NCI-H510A (cell line): ENCODE results near the gene ABTB2.

Source experiments
- DNase-seq: peaks from one replicate; lab custom pipeline; 2025; lab: John Stamatoyannopoulos, UW

Gene ABTB2

DNA sequence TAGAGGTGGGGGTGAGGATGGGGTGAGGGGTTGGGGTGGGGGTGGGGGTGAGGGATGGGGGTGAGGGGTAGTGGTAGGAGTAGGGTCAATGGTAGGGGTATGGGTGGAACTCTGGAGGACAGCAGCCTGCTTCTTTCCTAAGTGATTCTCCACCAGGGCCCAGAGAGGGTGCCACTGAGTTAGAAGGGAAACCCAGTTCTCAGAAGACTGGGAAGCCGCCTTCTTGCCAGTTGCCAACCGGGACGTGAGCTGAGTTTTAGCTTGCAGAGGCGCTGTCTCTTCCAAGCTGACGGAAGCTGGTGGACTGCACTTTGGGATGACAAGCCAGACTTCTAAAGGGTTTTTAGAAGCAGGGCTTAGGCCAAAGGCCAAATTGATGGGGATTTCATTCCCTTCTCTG is 148.0 kb downstream of the ABTB2 start:
- no peak for DNase-seq

- DNase-seq: no peak
Observed at GRCh38 chr11:34208266-34209135, 149.3 kb downstream of the ABTB2 start.

GRCh38 chr11:34207487-34208180 is 150.2 kb downstream of the ABTB2 start:
- no peak for DNase-seq

DNA sequence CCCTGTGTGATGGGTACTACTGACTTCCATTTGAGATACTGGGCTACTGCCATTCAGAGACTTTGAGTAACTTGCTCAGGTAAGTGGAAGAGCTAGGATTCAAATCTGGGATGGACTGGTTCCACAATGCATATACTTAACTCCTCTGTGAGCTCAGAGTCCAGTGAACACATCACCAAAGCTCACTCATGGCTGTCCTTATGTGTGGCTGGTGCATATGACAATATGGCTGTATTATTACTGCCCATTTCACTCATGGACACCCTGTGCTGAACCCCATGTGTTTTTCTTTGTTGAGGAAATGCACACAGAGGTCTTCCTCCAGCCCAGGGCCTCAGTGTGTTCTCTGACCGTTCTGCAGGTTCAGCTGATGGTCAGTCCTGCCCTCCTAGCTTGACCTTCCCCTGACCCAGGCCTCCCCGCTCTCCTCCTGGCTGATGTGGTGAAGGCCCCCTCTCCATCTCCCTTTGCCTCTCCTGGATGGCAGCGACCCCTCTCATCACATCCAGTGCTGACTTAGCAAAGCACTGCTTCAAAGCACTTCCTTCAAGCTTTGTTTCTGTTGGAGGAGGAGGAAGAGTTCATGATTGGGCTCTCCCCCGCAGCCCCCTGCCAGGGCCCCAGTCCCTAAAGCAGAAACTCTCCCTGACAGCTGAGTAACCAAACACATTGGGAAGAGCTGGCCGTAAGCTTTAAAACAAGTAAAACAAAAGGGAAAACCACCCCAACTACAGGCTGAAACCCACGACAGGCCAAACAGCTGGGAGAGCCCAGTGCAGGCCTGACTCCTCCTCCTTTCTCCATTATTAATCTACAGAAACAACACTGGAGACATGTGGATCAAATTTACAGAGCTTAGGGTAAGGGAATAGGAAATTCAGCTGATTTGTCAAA is 151.2 kb downstream of the ABTB2 start:
- no peak for DNase-seq

GRCh38 chr11:34205326-34206035 is 152.3 kb downstream of the ABTB2 start:
- DNase-seq: no peak

GRCh38 chr11:34204396-34205279 is 153.2 kb downstream of the ABTB2 start:
- DNase-seq: no peak

DNA sequence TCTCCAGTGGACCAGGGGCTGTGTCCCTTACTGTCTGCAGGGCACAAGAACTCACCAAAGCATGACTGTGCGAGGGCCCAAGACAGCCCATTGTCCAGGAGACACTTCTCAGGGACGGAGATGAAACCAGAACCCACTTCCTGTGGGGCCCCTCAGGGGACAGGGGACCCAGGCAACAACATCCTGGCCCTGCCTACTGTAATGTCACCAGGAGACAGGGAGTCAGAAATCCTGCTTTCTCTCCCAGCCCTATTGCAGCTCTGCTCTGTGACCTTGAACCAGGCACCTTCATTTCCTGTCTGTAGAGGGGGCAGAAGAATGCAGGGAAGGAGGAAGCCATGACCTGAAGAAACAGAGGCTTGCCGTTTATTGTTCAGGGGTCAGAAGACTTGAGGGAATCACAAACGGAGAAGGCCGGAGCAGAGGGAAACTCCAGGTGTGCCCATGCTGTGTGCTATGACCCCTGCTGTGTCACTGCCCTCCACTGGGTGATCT is 154.4 kb downstream of the ABTB2 start:
- no peak for DNase-seq

DNA sequence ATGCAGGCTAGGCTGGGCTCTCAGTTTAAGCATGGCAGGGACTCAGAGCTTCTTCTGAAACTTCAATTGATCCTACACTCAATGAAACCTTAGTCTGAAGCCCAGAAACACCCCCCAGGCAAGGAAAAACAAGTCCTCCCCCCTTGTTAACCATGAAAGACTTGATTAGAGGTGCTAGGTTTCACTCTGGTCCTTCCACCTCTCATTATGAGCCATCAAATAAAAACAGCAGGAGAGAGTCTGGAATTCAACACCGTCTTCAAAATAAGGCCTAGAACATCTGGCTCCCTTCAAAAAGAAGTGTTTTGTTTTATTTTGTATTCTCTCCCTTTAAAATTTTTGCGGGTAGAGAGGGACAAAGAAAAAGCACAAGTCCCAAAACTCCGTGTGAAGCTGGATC is 156.7 kb downstream of the ABTB2 start:
- DNase-seq: no peak

DNA sequence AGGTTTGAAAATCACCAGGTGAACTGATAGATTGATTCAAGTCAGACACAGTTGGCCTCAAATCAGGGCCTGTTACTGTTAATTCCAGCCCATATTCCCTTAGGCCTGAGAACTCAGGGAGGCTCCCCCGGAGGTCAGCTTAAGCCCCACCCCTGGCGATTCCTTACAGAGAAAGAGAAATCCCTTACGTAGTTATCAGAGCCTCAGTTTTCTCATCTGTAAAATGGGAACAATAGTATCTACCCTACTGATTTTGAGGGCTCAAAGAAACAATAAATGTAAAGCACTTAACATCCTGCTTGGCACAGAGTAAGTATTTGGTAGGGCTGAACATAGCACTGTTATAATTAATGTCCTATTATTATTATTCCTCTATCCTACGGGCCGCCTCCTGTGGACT is 158.3 kb downstream of the ABTB2 start:
- no peak for DNase-seq

- no peak for DNase-seq
Observed at GRCh38 chr11:34198523-34198922, 159.3 kb downstream of the ABTB2 start.

GRCh38 chr11:34197256-34197655 is 160.6 kb downstream of the ABTB2 start:
- DNase-seq: no peak

- no peak for DNase-seq
Observed at GRCh38 chr11:34194576-34195335, 163.1 kb downstream of the ABTB2 start.

DNA sequence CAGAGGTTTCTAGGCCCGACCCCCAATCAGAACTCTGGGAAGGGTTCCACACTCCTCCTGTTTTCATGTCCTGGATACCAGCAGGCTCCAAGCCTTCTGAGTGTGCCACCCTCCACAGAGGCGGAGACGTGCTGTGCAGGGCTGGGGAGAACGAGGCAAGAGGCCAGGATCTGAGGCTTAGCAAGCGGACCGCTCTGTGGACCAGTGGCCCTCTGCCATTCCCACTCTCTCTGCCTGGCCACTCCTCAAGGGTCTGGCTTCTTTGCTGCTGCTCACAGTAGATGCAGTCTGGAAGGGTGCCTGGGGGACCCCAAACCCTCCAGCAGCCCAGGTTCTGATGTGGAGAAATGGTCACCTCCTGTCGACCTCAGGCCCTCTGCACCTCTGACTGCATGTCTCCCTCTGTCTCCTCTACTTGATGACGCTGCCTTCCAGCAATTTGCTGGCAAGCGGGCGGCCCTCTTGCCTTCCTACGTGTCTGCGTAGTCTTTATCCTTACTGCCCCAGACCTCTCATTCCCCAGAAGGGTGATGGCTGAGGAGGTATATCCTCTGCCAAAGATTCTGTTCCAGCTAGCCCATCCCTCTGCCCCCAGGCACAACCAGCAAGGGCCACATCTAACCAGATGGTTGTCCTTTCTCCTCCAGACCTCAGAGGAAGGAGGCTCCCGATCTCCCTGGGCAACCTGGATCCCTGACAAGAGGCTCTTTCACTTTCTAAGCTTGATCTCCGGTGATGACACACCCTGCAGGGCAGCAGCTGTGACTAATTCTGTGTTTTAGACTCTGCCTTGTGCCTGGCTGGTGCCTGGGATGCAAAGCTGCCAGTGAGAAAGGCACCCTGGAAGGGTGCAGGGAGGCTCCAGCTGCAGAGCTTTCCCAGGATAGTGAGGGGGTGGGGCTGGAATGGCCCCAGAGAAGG is 165.1 kb downstream of the ABTB2 start:
- DNase-seq: no peak

DNA sequence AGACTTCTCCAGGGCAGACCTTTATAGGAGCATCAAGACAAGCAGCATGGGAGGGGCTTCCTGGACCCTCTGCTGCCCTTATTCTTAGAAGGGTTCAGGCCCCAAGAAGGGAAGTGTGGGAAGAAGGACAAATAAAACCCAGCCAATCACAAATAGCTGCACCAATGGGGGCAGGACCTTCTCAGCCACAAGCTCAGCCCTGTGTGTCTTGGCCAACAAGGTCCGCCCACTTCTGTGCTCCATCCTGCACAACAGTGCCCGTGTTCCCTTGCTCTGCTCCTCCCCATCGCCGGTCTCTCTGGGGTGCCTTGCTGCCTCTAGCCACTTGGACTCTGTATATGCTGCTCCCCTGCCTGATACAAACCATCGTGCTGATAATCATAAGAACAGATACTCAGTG is 166.2 kb downstream of the ABTB2 start:
- no peak for DNase-seq

DNA sequence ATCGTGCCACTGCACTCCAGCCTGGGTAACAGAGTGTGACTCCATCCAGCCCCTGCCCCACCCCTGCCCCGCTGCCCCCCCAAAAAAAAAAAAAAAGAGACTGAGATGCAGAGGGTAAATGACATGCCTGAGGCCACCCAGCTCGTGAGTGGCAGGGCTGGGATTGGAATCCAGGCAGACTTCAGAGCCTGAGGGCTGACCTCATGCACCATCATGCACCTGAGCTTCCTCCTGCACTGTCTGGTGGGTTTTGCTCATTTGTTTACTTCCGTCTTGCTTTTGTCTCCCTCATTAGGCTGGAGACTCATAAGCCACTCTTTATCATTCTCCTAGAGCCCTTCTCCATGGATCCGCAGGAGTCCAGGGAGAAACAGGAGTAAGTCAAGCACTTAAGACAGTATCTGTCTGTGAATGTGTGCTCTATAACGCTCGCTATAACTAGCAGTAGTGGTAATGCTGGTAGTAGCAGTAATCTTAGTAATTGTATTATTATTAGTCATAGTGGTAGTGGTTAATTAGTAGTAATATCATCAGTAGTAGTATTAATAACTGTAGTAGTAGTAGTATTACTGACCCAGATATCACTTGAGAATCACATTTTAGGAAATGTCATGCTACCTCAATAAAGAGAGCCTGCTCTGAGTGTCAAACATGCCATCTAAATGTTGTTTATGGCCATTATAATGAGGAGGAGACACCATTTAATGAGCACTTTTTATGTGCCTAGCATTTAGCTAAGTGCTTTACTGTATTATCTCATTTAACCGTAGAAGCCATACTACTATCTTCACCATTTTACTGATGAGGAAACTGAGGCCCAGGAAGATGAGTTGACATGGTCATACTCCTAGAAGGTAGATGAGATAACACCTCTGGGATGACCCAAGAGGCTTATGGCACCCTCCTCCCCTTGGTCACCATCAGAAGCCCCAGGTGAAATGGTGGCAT is 167.3 kb downstream of the ABTB2 start:
- DNase-seq: no peak

DNA sequence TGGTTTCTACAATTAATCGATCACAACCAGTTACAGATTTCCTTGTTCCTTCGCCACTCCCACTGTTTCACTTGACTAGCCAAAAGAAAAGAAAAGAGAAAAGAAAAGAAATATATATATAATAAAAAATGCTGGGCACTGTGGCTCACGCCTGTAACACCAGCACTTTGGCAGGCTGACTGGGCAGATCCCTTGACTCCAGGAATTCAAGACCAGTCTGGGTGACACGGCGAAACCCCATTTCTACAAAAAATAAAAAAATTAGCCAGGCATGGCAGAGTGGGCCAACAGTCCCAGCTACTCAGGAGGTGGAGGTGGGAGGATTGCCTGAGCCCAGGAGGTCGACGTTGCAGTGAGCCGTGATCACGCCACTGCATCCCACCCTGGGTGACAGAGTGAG is 168.6 kb downstream of the ABTB2 start:
- no peak for DNase-seq

DNA sequence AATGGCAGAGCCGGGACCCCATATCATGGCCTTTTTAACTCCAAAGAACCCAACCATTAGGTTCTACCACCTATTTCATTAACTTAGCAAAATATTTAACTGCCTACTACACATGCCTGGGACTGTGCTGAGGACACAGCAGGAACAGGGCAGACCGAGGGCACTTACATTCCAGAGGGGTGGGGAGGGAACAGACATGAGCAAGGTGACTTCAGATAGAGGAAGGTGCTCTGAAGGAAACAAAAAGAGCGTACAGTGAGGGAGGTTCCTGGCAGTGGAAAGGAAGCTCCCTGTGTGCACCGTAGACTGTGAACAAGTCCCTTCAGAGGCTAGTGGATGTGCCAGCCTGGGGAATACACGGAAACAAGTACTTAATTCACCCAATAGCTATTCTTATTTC is 169.6 kb downstream of the ABTB2 start:
- no peak for DNase-seq
